ENCODE measurements around the gene SPAG8. TPM values are rescaled to one million over a fixed set of nuclear protein-coding genes. Genes with fewer than 3 reads are reported as not detected.
A peak's percentile ranks its signal among the peaks of the same experiment; 100 is the strongest.

The SPAG8 gene
- total and polyA plus RNA-seq, 10 of the 15 experiments (the other 5 are each of a cell fraction or from before 2014, with no cell fraction given): 0.40 to 1.1 (median 0.72) TPM

DNA sequence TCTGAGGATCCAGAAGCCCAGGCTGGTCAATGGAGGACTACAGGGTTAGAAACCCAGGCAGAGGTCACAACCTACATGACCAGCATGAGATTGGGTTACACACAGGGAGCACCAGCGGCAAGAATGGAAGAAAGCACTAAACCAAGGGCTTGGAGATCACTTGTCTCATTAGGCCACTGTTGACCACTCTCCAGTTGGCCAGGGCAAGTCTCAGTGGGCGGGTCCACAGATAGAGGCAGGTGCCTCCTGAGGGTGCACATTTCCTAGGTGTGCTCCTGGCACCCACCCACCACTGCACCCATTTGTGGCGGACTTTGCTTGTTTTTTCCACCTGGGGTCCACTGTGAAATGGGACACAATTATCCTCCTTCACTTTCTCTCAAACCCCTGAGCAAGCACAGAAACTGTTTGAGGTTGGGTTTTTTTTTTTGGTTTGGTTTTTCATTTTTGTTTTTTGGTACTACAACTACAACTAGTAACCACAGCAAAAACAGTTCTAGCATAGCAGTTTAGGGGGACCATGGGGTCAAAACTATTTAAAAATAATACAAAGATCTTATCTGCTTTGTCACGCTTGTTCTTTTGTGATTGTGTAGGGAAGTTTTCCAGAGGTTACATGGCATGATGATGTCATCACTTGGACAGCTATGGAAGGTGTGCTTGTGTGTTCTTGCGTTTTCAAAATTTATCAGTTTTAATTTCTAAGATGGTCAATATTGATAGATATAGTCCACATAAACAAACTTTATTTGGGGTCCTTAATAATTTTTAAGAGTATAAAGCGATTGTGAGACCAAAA is 14.6 kb downstream of the SPAG8 start:
- ATAC-seq (peak; percentile 66), FAIRE-seq (peak; percentile 41), DNase-seq (ENCODE audit: low read depth, low spot score) (no peak)
- intact Hi-C loops (cut with micrococcal nuclease; ENCODE audit: unreplicated experiment) (no loop called here), in situ Hi-C loops (cut with MboI) (no loop called here)
- Histone ChIP-seq H4K20me1 (ENCODE audit: control insufficient read depth, insufficient read depth) (no peaks in the 10 kb centered on the region), H3K36me3 (ENCODE audit: control insufficient read depth in 2 of 2, insufficient read depth in 2 of 2, low read length in 1 of 2) (peaks cover 0 to 13% of the 10 kb centered on the region in 2 experiments; a peak in 2 of 4 replicates), H3K4me3 (no peak overlapping the region), H2AFZ (ENCODE audit: control insufficient read depth, low read depth, low read length) (no peak overlapping the region), H3K9me3 (replicated peaks; ENCODE audit: control insufficient read depth, insufficient read depth, low read length) (no peaks in the 10 kb centered on the region), H3K27me3 (replicated peaks in 1 of 2; ENCODE audit: control insufficient read depth in 2 of 2, insufficient read depth in 2 of 2, low read length in 1 of 2) (no peaks in the 10 kb centered on the region), H3K9ac (ENCODE audit: control insufficient read depth, insufficient read depth, low read length) (no peak overlapping the region), H3K4me1 (ENCODE audit: control insufficient read depth, insufficient read depth, low read length) (peaks cover 21% of the 10 kb centered on the region), H3K27ac (ENCODE audit: control insufficient read depth, insufficient read depth) (no peak overlapping the region), H3K4me2 (ENCODE audit: control insufficient read depth, insufficient read depth) (peak overlapping the region; percentile 21), H3K79me2 (ENCODE audit: control insufficient read depth, insufficient read depth, low read length) (no peaks in the 10 kb centered on the region)
- TF ChIP-seq HDGF (IDR thresholded peaks at IDR 0.05) (no peak), JUND (IDR thresholded peaks at IDR 0.05; ENCODE audit: low read depth, low read length) (no peak), FOS (IDR thresholded peaks at IDR 0.05; ENCODE audit: borderline replicate concordance, extremely low read depth, insufficient read length) (no peak), RAD51 (IDR thresholded peaks at IDR 0.05) (no peak), TCF7 (IDR thresholded peaks at IDR 0.05; ENCODE audit: borderline replicate concordance) (no peak), RUNX3 (IDR thresholded peaks at IDR 0.05; ENCODE audit: low read length) (peak; percentile 60), ZNF384 (IDR thresholded peaks at IDR 0.05; ENCODE audit: borderline replicate concordance, low read depth, low read length) (peak; percentile 26; the same call in 1 of the 2 replicates), TCF12 (IDR thresholded peaks at IDR 0.05; ENCODE audit: low read depth, low read length) (no peak), RAD21 (IDR thresholded peaks at IDR 0.05; ENCODE audit: insufficient read depth, low read depth, low read length) (no peak), ZNF217 (IDR thresholded peaks at IDR 0.05) (no peak), ATF7 (IDR thresholded peaks at IDR 0.05; ENCODE audit: low read depth) (peak; percentile 83), POLR2AphosphoS2 (IDR thresholded peaks at IDR 0.05; ENCODE audit: low read depth, low read length) (no peak), MEF2B (IDR thresholded peaks at IDR 0.05; ENCODE audit: partially characterized antibody, poor library complexity, severe bottlenecking) (no peak), SPI1 (IDR thresholded peaks at IDR 0.05; ENCODE audit: borderline replicate concordance, insufficient read depth, low read depth, low read length) (no peak)
- TF ChIP-seq, protein P1, sequence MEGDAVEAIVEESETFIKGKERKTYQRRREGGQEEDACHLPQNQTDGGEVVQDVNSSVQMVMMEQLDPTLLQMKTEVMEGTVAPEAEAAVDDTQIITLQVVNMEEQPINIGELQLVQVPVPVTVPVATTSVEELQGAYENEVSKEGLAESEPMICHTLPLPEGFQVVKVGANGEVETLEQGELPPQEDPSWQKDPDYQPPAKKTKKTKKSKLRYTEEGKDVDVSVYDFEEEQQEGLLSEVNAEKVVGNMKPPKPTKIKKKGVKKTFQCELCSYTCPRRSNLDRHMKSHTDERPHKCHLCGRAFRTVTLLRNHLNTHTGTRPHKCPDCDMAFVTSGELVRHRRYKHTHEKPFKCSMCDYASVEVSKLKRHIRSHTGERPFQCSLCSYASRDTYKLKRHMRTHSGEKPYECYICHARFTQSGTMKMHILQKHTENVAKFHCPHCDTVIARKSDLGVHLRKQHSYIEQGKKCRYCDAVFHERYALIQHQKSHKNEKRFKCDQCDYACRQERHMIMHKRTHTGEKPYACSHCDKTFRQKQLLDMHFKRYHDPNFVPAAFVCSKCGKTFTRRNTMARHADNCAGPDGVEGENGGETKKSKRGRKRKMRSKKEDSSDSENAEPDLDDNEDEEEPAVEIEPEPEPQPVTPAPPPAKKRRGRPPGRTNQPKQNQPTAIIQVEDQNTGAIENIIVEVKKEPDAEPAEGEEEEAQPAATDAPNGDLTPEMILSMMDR (IDR thresholded peaks at IDR 0.05 in 2 of 3, conservative IDR thresholded peaks at IDR 0.05 in 1 of 3; ENCODE audit: control insufficient read depth in 2 of 3, extremely low read depth in 1 of 3, insufficient read depth in 1 of 3, low read depth in 3 of 3, low read length in 3 of 3): no peak
- TF ChIP-seq, protein P2, sequence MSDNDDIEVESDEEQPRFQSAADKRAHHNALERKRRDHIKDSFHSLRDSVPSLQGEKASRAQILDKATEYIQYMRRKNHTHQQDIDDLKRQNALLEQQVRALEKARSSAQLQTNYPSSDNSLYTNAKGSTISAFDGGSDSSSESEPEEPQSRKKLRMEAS (IDR thresholded peaks at IDR 0.05; ENCODE audit: low read depth, low read length): no peak
- ChIA-PET POLR2A (interaction anchor here (0.7 kb wide), 1 partner anchor 22 kb away, joined by 4 read pairs; no protein-coding TSS in a partner anchor), CTCF (interaction anchor here (0.5 to 3.3 kb wide), 6 partner anchors 7 to 153 kb away, joined by 3 to 14 read pairs (median 4); partner anchors contain the start of gene HINT2), SMC1A (ENCODE audit: uncharacterized antibody, unreplicated experiment) (interaction anchor here (0.9 kb wide), 1 partner anchor 9 kb away, joined by 4 read pairs; no protein-coding TSS in a partner anchor), RAD21 (ENCODE audit: unreplicated experiment) (no interaction called here)
- WGBS (ENCODE audit: insufficient coverage, insufficient replicate concordance, low lambda C conversion rate, missing lambda C conversion rate): 71% methylated on average over 6 of the region's 6 CpGs
- BruUV-seq (replicated peaks): no TSS peak

Measured in GM12878 (cell line).